Measurements from ENCODE around the gene CDK5R1. TPM values are rescaled to one million over a fixed set of nuclear protein-coding genes. Genes with fewer than 3 reads are reported as not detected.

The CDK5R1 gene
- total RNA-seq, 1 experiment from 2014 or later = 9.9 TPM

GRCh38 chr17:32494621-32495358 is 8.0 kb downstream of the CDK5R1 start (continued):
- TF ChIP-seq NFYB (CRISPR knock-in tag; conservative IDR thresholded peaks at IDR 0.05; ENCODE audit: low read depth) = no peak

- no peak overlapping the region for H3K27ac Mint-ChIP-seq
- no peaks in the 10 kb centered on the region for H3K36me3 Mint-ChIP-seq
- H3K4me1 Mint-ChIP-seq = peaks cover 22% of the 10 kb centered on the region
- no peak for DNase-seq (ENCODE audit: low spot score)
- CTCF ChIA-PET = no interaction called here
- no peak for TF ChIP-seq ZNF138 (CRISPR knock-in tag; conservative IDR thresholded peaks at IDR 0.05)
- no peak for ATAC-seq
- H3K27me3 Mint-ChIP-seq (ENCODE audit: low read depth) = no peaks in the 10 kb centered on the region
- H3K9me3 Mint-ChIP-seq = no peaks in the 10 kb centered on the region
- POLR2A ChIA-PET = interaction anchor here (0.6 kb wide), 1 partner anchor 196 kb away, joined by 3 read pairs; no protein-coding TSS in a partner anchor
- H3K4me3 Mint-ChIP-seq = no peak overlapping the region
Measured at GRCh38 chr17:32495359-32496231, 8.8 kb downstream of the CDK5R1 start.

GRCh38 chr17:32496395-32497073 is 9.7 kb downstream of the CDK5R1 start:
- Mint-ChIP-seq H3K27me3 (ENCODE audit: low read depth) (no peaks in the 10 kb centered on the region), H3K4me1 (peaks cover 22% of the 10 kb centered on the region)
- no peak for DNase-seq (ENCODE audit: low spot score)

More at GRCh38 chr17:32496395-32497073, 9.7 kb downstream of the CDK5R1 start:
- Mint-ChIP-seq H3K36me3 (no peaks in the 10 kb centered on the region), H3K27ac (no peak overlapping the region), H3K9me3 (no peaks in the 10 kb centered on the region), H3K4me3 (no peak overlapping the region)
- no peak for ATAC-seq
- TF ChIP-seq ZNF423 (CRISPR knock-in tag; IDR thresholded peaks at IDR 0.05) (no peak), ATF3 (CRISPR knock-in tag; conservative IDR thresholded peaks at IDR 0.05) (no peak), AFF4 (CRISPR knock-in tag; IDR thresholded peaks at IDR 0.05; ENCODE audit: borderline replicate concordance) (no peak), TEAD1 (CRISPR knock-in tag; IDR thresholded peaks at IDR 0.05) (no peak), STAT6 (CRISPR knock-in tag; conservative IDR thresholded peaks at IDR 0.05; ENCODE audit: low read depth) (no peak)
- ChIA-PET CTCF (no interaction called here), POLR2A (no interaction called here)
